ENCODE measurements around the gene POU3F3. TPM values are rescaled to one million over a fixed set of nuclear protein-coding genes. Genes with fewer than 3 reads are reported as not detected.

The POU3F3 gene
- total RNA-seq, 2 experiments from 2014 or later, result 2.7 to 3.1 TPM

- no TSS peak for BruUV-seq (replicated peaks)
- no peak overlapping the region for H2AFZ ChIP-seq (ENCODE audit: low read length)
- no peaks in the 10 kb centered on the region for H3K9me2 ChIP-seq (ENCODE audit: insufficient read depth, low read length)
- no peaks in the 10 kb centered on the region for H3K9me3 ChIP-seq (ENCODE audit: low read length)
- DNase-seq (ENCODE audit: low spot score), result no peak
- H3K4me3 ChIP-seq (ENCODE audit: low read depth, low read length, poor library complexity, severe bottlenecking), result no peak overlapping the region
- TF ChIP-seq CTCF (conservative IDR thresholded peaks at IDR 0.05; ENCODE audit: low read length) (no peak), EZH2phosphoT487 (IDR thresholded peaks at IDR 0.05; ENCODE audit: borderline replicate concordance, low read depth, low read length) (no peak)
- H4K20me1 ChIP-seq (ENCODE audit: insufficient read depth, low read length), result no peaks in the 10 kb centered on the region
- H3K79me2 ChIP-seq (ENCODE audit: insufficient read depth, low read depth, low read length), result no peaks in the 10 kb centered on the region
- POLR2A ChIA-PET, result interaction anchor here (1.2 kb wide), 1 partner anchor 9 kb away, joined by 3 read pairs; no protein-coding TSS in a partner anchor
- intact Hi-C loops (cut with micrococcal nuclease; ENCODE audit: unreplicated experiment), result no loop called here
- no peaks in the 10 kb centered on the region for H3K4me1 ChIP-seq (ENCODE audit: insufficient read depth, low read length, poor library complexity, severe bottlenecking)
- CTCF ChIA-PET (ENCODE audit: unreplicated experiment), result no interaction called here
- no peak overlapping the region for H3K27ac ChIP-seq (ENCODE audit: low read depth, low read length, poor library complexity, severe bottlenecking)
- no peak overlapping the region for H3K4me2 ChIP-seq (ENCODE audit: low read length)
- no peaks in the 10 kb centered on the region for H3K36me3 ChIP-seq (ENCODE audit: insufficient read depth, low read length)
These were observed 43.7 kb downstream of the POU3F3 start for GRCh38 chr2:104897515-104898184.

DNA sequence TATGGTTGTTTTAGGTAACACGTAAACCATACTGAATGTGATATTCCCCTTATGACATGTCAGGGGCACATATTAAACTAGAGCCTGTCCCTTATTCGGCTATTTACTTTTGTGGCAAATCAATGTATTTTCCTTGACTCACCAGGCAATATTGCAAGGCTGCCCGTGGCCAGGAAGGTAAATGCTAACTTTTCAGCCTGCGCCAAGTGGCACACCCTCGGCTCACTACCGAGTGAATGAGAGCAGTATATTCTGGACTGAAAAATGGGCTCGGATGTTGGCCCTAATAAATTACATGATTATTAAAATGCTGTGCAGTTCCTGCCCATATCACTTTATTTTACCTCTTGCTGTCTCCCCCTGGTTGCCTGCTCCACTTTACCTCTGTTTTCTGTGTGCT lies 46.7 kb downstream of the POU3F3 start:
- no peak for DNase-seq (ENCODE audit: low spot score)
- H2AFZ ChIP-seq (ENCODE audit: low read length), result no peak overlapping the region
- no peaks in the 10 kb centered on the region for H3K79me2 ChIP-seq (ENCODE audit: insufficient read depth, low read depth, low read length)
- no peaks in the 10 kb centered on the region for H3K4me1 ChIP-seq (ENCODE audit: insufficient read depth, low read length, poor library complexity, severe bottlenecking)
- intact Hi-C loops (cut with micrococcal nuclease; ENCODE audit: unreplicated experiment), result no loop called here
- ChIA-PET CTCF (ENCODE audit: unreplicated experiment) (interaction anchor here (0.6 kb wide), 1 partner anchor 361 kb away, joined by 8 read pairs; no protein-coding TSS in a partner anchor), POLR2A (interaction anchor here (0.8 kb wide), 1 partner anchor 23 kb away, joined by 3 read pairs; no protein-coding TSS in a partner anchor)
- no peak overlapping the region for H3K27ac ChIP-seq (ENCODE audit: low read depth, low read length, poor library complexity, severe bottlenecking)
- H3K4me3 ChIP-seq (ENCODE audit: low read depth, low read length, poor library complexity, severe bottlenecking), result no peak overlapping the region
- no peaks in the 10 kb centered on the region for H3K9me3 ChIP-seq (ENCODE audit: low read length)
- H3K4me2 ChIP-seq (ENCODE audit: low read length), result no peak overlapping the region
- BruUV-seq (replicated peaks), result no TSS peak
- no peaks in the 10 kb centered on the region for H3K9me2 ChIP-seq (ENCODE audit: insufficient read depth, low read length)
- H3K36me3 ChIP-seq (ENCODE audit: insufficient read depth, low read length), result no peaks in the 10 kb centered on the region
- TF ChIP-seq EZH2phosphoT487 (IDR thresholded peaks at IDR 0.05; ENCODE audit: borderline replicate concordance, low read depth, low read length), result no peak
- no peak for TF ChIP-seq CTCF (conservative IDR thresholded peaks at IDR 0.05; ENCODE audit: low read length)
- no peaks in the 10 kb centered on the region for H4K20me1 ChIP-seq (ENCODE audit: insufficient read depth, low read length)
